A549 treated with AZD2906 at 1 μM for 4 hours (cell line): ENCODE data around the gene ELOVL1. TPM values are rescaled to one million over a fixed set of nuclear protein-coding genes. Genes with fewer than 3 reads are reported as not detected.

Source experiments
- total RNA-seq: library from RNA; stranded (reverse); fragments of 200-300 nt; extraction: Qiagen RNA extraction; gene quantifications from 5 replicates; pipeline ENCODE4 v1.2.3, GENCODE V29; 2022

The ELOVL1 gene
- total RNA-seq, result 138 to 155 TPM (median 146 TPM) in 5 replicates

GRCh38 chr1:43367904-43368645 is at the start of gene ELOVL1:
Gene ELOVL1, minus strand, starts transcription at chr1:43368011. Its CDS starts 2,402 bp downstream, at chr1:43365609.

DNA sequence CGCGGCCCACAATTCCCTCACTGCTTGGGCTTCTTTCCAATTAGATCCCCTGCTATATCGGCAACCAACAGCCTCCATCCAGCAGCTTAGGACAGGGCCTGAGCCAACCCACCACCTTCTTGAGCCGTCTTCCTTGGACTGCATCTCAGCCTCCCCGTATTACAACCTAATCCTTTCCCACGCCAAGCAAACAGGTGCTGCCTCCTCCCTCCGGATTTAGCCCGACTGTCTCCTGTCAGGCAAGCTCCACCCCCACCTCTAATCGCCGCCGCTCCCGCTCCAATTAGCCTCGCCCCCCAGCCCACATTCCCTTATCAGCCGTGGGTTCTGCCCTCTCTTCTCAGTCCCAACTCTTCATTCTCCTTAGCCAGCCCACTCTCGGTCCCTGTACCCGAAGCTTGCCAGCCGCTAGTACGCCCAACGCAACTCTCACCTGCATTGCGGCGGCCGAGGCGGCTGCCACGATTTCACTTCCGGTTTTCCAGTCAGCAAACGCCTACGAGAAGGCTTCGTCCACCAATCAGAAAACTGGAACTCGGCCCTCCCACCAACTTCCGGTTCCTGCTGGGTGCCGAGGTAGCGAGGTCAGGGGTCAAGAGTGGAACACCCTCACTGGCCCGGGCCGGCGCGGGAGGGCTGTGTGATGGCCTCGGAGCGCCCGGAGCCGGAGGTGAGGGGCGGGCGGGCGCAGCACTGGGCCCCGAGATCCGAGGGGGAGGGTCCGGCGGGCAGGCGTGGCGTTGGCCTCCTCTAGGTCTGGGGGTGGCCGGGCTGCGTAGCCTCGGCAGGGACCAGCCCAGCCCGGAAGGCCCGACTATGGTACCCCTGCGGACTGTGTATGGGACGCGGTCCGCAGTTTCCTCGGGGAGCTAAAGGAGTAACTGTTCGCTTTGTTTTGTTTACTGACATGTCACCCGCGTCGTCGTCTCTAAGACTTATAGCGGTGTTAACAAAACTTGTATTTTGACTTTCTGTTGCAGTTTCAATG is 21.8 kb upstream of the ELOVL1 start, which contains the start of the genes MED8 and SZT2:
Gene MED8, minus strand, starts transcription at position 475 of the 988 bp plus-strand sequence. Its CDS starts 36 bp downstream, at position 439.
Gene SZT2, plus strand, starts transcription at position 574 of the 988 bp plus-strand sequence. Its CDS starts 70 bp downstream, at position 644.

DNA sequence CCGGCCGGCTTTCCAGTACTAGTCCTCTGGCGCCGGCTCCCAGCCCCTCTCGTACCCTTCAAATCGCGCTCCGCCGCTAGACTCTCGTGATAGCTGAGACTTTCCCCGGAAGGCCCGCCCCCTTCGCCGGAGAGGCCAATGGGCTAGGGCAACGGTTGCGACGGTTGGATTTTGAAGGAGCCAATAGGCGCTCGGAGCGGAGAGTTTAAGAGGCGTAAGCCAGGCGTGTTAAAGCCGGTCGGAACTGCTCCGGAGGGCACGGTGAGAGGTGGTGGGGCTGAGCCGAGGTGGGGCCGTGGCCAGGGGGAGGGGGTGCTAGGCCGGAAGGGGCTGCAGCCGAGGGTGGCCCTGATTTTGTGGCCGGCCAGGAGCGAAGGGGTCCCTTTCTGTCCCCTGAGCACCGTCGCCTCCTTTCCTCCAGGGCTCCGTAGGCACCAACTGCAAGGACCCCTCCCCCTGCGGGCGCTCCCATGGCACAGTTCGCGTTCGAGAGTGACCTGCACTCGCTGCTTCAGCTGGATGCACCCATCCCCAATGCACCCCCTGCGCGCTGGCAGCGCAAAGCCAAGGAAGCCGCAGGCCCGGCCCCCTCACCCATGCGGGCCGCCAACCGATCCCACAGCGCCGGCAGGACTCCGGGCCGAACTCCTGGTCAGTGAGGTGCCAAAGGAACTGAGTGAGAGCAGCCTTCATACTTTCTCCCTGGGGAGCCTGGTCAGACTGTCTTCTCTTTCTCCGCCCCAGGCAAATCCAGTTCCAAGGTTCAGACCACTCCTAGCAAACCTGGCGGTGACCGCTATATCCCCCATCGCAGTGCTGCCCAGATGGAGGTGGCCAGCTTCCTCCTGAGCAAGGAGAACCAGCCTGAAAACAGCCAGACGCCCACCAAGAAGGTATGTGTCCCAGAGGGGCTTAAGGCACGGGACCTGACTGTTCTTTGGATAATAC is 8.8 kb downstream of the ELOVL1 start, which contains the start of gene CDC20:
Gene CDC20, plus strand, starts transcription at position 236 of the 948 bp plus-strand sequence. Its CDS starts 235 bp downstream, at position 471.

DNA sequence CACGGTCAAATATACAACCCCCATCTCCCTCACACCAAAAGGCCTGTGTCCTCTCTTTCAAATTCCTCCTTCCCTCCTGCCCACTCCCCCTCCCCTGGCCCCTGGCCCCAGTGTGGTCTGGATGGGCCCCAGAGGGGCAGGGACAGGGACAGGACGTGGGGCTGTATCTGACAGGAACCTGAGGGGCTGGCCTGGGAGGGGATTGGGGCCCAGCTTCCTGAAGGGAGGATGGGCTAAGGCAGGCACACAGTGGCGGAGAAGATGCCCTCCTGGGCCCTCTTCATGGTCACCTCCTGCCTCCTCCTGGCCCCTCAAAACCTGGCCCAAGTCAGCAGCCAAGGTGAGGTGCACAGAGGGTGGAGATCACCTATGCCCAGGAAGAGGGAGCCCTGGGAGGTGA is 30.2 kb downstream of the ELOVL1 start, which contains the start of gene MPL:
Gene MPL, plus strand, starts transcription at position 231 of the 400 bp plus-strand sequence. Its CDS starts 31 bp downstream, at position 262.

Other genes with a start within 250 kb of the ELOVL1 start
- 170 to 195 TPM (median 177 TPM) in 5 replicates for gene EBNA1BP2, start 195.7 kb downstream of the ELOVL1 start, total RNA-seq
- 0.20 to 0.53 TPM (median 0.38 TPM) in 5 replicates for gene CFAP57, start 195.7 kb downstream of the ELOVL1 start, total RNA-seq
- gene TMEM125, start 98.0 kb downstream of the ELOVL1 start, total RNA-seq, result 0.05 TPM in 1 of 5 replicates, not detected in the others
- 0.07 TPM in 1 of 5 replicates, not detected in the others for gene C1orf210, start 82.4 kb downstream of the ELOVL1 start, total RNA-seq
- gene TIE1, start 67.0 kb downstream of the ELOVL1 start, total RNA-seq, result 0.06 to 0.12 TPM (median 0.08 TPM) in 4 of 5 replicates, not detected in the other
- 0.08 to 0.31 TPM (median 0.17 TPM) in 4 of 5 replicates, not detected in the other for gene MPL, start 30.2 kb downstream of the ELOVL1 start, total RNA-seq
- 179 to 207 TPM (median 198 TPM) in 5 replicates for gene CDC20, start 9.0 kb downstream of the ELOVL1 start, total RNA-seq
- 35.0 to 37.4 TPM (median 35.4 TPM) in 5 replicates for gene MED8, start 21.8 kb upstream of the ELOVL1 start, total RNA-seq
- 5.9 to 7.2 TPM (median 6.3 TPM) in 5 replicates for gene SZT2, start 21.9 kb upstream of the ELOVL1 start, total RNA-seq
- gene HYI, start 85.9 kb upstream of the ELOVL1 start, total RNA-seq, result 11.5 to 16.4 TPM (median 14.1 TPM) in 5 replicates
- 77.2 to 91.6 TPM (median 89.1 TPM) in 5 replicates for gene PTPRF, start 162.9 kb upstream of the ELOVL1 start, total RNA-seq